Cortex of kidney (tissue), 1 donor: ENCODE data around the gene FAM149A.

Experiments used
- DNase-seq: peaks from one replicate; lab custom pipeline; 2025; lab: John Stamatoyannopoulos, UW

The FAM149A gene

GRCh38 chr4:186105647-186106321 lies 1.3 kb downstream of the FAM149A start:
- DNase-seq = no peak

GRCh38 chr4:186107947-186108346 lies 3.4 kb downstream of the FAM149A start:
- DNase-seq = no peak

- no peak for DNase-seq
Observed at GRCh38 chr4:186108391-186108790, 3.9 kb downstream of the FAM149A start.

- DNase-seq = no peak
Observed at GRCh38 chr4:186109245-186109644, 4.7 kb downstream of the FAM149A start.

- DNase-seq = no peak
Observed at GRCh38 chr4:186116697-186117096, 12.2 kb downstream of the FAM149A start.

GRCh38 chr4:186118582-186118981 lies 14.1 kb downstream of the FAM149A start:
- DNase-seq = no peak

- DNase-seq = no peak
Observed at GRCh38 chr4:186121057-186121456, 16.6 kb downstream of the FAM149A start.

GRCh38 chr4:186128842-186129241 lies 24.3 kb downstream of the FAM149A start:
- no peak for DNase-seq

GRCh38 chr4:186131935-186132334 lies 27.4 kb downstream of the FAM149A start:
- DNase-seq = no peak

- DNase-seq = no peak
Observed at GRCh38 chr4:186132577-186133242, 28.2 kb downstream of the FAM149A start.

GRCh38 chr4:186134257-186134656 lies 29.8 kb downstream of the FAM149A start:
- DNase-seq = no peak

- DNase-seq = no peak
Observed at GRCh38 chr4:186134861-186135260, 30.4 kb downstream of the FAM149A start.

GRCh38 chr4:186137196-186137794 lies 32.8 kb downstream of the FAM149A start:
- no peak for DNase-seq

- no peak for DNase-seq
Observed at GRCh38 chr4:186144198-186144945, 39.9 kb downstream of the FAM149A start.

- no peak for DNase-seq
Observed at GRCh38 chr4:186144946-186145569, 40.6 kb downstream of the FAM149A start.

GRCh38 chr4:186146458-186146857 lies 42.0 kb downstream of the FAM149A start:
- no peak for DNase-seq

- DNase-seq = no peak
Observed at GRCh38 chr4:186148336-186148975, 44.0 kb downstream of the FAM149A start.

GRCh38 chr4:186149872-186150271 lies 45.4 kb downstream of the FAM149A start:
- DNase-seq = no peak

GRCh38 chr4:186150926-186151325 lies 46.4 kb downstream of the FAM149A start:
- no peak for DNase-seq

GRCh38 chr4:186151499-186151898 lies 47.0 kb downstream of the FAM149A start:
- DNase-seq = no peak

- no peak for DNase-seq
Observed at GRCh38 chr4:186158021-186158813, 53.7 kb downstream of the FAM149A start.
